ENCODE measurements around the gene ZBTB38. TPM values are rescaled to one million over a fixed set of nuclear protein-coding genes. Genes with fewer than 3 reads are reported as not detected.

Gene ZBTB38
- total RNA-seq (2014; rRNA removed; shearing (Covaris generic)), result 6.7 and 9.5 TPM in 2 replicates

GRCh38 chr3:141368062-141368924, at the start of gene ZBTB38:
Gene ZBTB38, plus strand, starts transcription at chr3:141368504. Its CDS starts 73,885 bp downstream, at chr3:141442389.
- Histone ChIP-seq H3K36me3 (replicated peaks; ENCODE audit: control insufficient read depth, insufficient read depth, low read length) (no peaks in the 10 kb centered on the region), H3K4me3 (ENCODE audit: insufficient read depth, low read depth, low read length) (no peak within 1 kb of the TSS), H3K27me3 (ENCODE audit: control insufficient read depth, insufficient read depth, low read length) (no peaks in the 10 kb centered on the region)
- peak; percentile 81 for DNase-seq

GRCh38 chr3:141320399-141321108, 47.8 kb upstream of the ZBTB38 start:
- no peak for DNase-seq
- H3K27me3 ChIP-seq (ENCODE audit: control insufficient read depth, insufficient read depth, low read length), result no peaks in the 10 kb centered on the region
- no peaks in the 10 kb centered on the region for H3K36me3 ChIP-seq (replicated peaks; ENCODE audit: control insufficient read depth, insufficient read depth, low read length)
- no peak overlapping the region for H3K4me3 ChIP-seq (ENCODE audit: insufficient read depth, low read depth, low read length)

- no peak overlapping the region for H3K4me3 ChIP-seq (ENCODE audit: insufficient read depth, low read depth, low read length)
- DNase-seq, result no peak
- H3K27me3 ChIP-seq (ENCODE audit: control insufficient read depth, insufficient read depth, low read length), result no peaks in the 10 kb centered on the region
- H3K36me3 ChIP-seq (replicated peaks; ENCODE audit: control insufficient read depth, insufficient read depth, low read length), result no peaks in the 10 kb centered on the region
These were observed 47.2 kb upstream of the ZBTB38 start for GRCh38 chr3:141321109-141321497.

- H3K27me3 ChIP-seq (ENCODE audit: control insufficient read depth, insufficient read depth, low read length), result no peaks in the 10 kb centered on the region
- no peak overlapping the region for H3K4me3 ChIP-seq (ENCODE audit: insufficient read depth, low read depth, low read length)
These were observed 44.2 kb upstream of the ZBTB38 start for GRCh38 chr3:141323936-141324704.

GRCh38 chr3:141326123-141326522, 42.2 kb upstream of the ZBTB38 start:
- H3K4me3 ChIP-seq (ENCODE audit: insufficient read depth, low read depth, low read length), result no peak overlapping the region

More at GRCh38 chr3:141323936-141324704, 44.2 kb upstream of the ZBTB38 start:
- DNase-seq, result no peak
- H3K36me3 ChIP-seq (replicated peaks; ENCODE audit: control insufficient read depth, insufficient read depth, low read length), result no peaks in the 10 kb centered on the region

GRCh38 chr3:141326626-141327025, 41.7 kb upstream of the ZBTB38 start:
- Histone ChIP-seq H3K4me3 (ENCODE audit: insufficient read depth, low read depth, low read length) (no peak overlapping the region), H3K36me3 (replicated peaks; ENCODE audit: control insufficient read depth, insufficient read depth, low read length) (no peaks in the 10 kb centered on the region), H3K27me3 (ENCODE audit: control insufficient read depth, insufficient read depth, low read length) (no peaks in the 10 kb centered on the region)
- DNase-seq, result no peak

More at GRCh38 chr3:141326123-141326522, 42.2 kb upstream of the ZBTB38 start:
- no peak for DNase-seq
- no peaks in the 10 kb centered on the region for H3K27me3 ChIP-seq (ENCODE audit: control insufficient read depth, insufficient read depth, low read length)
- no peaks in the 10 kb centered on the region for H3K36me3 ChIP-seq (replicated peaks; ENCODE audit: control insufficient read depth, insufficient read depth, low read length)

- H3K36me3 ChIP-seq (replicated peaks; ENCODE audit: control insufficient read depth, insufficient read depth, low read length), result no peaks in the 10 kb centered on the region
- no peak for DNase-seq
- no peaks in the 10 kb centered on the region for H3K27me3 ChIP-seq (ENCODE audit: control insufficient read depth, insufficient read depth, low read length)
- H3K4me3 ChIP-seq (ENCODE audit: insufficient read depth, low read depth, low read length), result no peak overlapping the region
These were observed 39.8 kb upstream of the ZBTB38 start for GRCh38 chr3:141328286-141329166.

GRCh38 chr3:141330235-141330634, 38.1 kb upstream of the ZBTB38 start:
- H3K27me3 ChIP-seq (ENCODE audit: control insufficient read depth, insufficient read depth, low read length), result no peaks in the 10 kb centered on the region
- no peak for DNase-seq
- H3K36me3 ChIP-seq (replicated peaks; ENCODE audit: control insufficient read depth, insufficient read depth, low read length), result no peaks in the 10 kb centered on the region
- no peak overlapping the region for H3K4me3 ChIP-seq (ENCODE audit: insufficient read depth, low read depth, low read length)

- H3K4me3 ChIP-seq (ENCODE audit: insufficient read depth, low read depth, low read length), result no peak overlapping the region
- DNase-seq, result no peak
- no peaks in the 10 kb centered on the region for H3K36me3 ChIP-seq (replicated peaks; ENCODE audit: control insufficient read depth, insufficient read depth, low read length)
- H3K27me3 ChIP-seq (ENCODE audit: control insufficient read depth, insufficient read depth, low read length), result no peaks in the 10 kb centered on the region
These were observed 37.5 kb upstream of the ZBTB38 start for GRCh38 chr3:141330718-141331376.

- no peak for DNase-seq
- Histone ChIP-seq H3K36me3 (replicated peaks; ENCODE audit: control insufficient read depth, insufficient read depth, low read length) (no peaks in the 10 kb centered on the region), H3K27me3 (ENCODE audit: control insufficient read depth, insufficient read depth, low read length) (no peaks in the 10 kb centered on the region), H3K4me3 (ENCODE audit: insufficient read depth, low read depth, low read length) (no peak overlapping the region)
These were observed 36.7 kb upstream of the ZBTB38 start for GRCh38 chr3:141331377-141332318.

GRCh38 chr3:141332416-141332815, 35.9 kb upstream of the ZBTB38 start:
- no peaks in the 10 kb centered on the region for H3K36me3 ChIP-seq (replicated peaks; ENCODE audit: control insufficient read depth, insufficient read depth, low read length)
- H3K27me3 ChIP-seq (ENCODE audit: control insufficient read depth, insufficient read depth, low read length), result no peaks in the 10 kb centered on the region
- no peak for DNase-seq
- H3K4me3 ChIP-seq (ENCODE audit: insufficient read depth, low read depth, low read length), result no peak overlapping the region

GRCh38 chr3:141333836-141334626, 34.3 kb upstream of the ZBTB38 start:
- Histone ChIP-seq H3K27me3 (ENCODE audit: control insufficient read depth, insufficient read depth, low read length) (no peaks in the 10 kb centered on the region), H3K36me3 (replicated peaks; ENCODE audit: control insufficient read depth, insufficient read depth, low read length) (no peaks in the 10 kb centered on the region), H3K4me3 (ENCODE audit: insufficient read depth, low read depth, low read length) (no peak overlapping the region)
- no peak for DNase-seq
